Measurements from ENCODE around the gene GAS5.
"Not testable (repeated sequence)": the region's sequence is repeated elsewhere in the genome, so short reads cannot be mapped to it uniquely, and the experiment has no call there.

GAS5 gene

GRCh38 chr1:173867753-173868265, at the start of gene GAS5:
GAS5 (minus strand) TSS chr1:173867989.
- peak; percentile 100 for DNase-seq

GRCh38 chr1:173917149-173917548, 49.4 kb upstream of the GAS5 start, which contains the start of gene SERPINC1:
SERPINC1 (minus strand) TSS chr1:173917327; CDS start chr1:173917259, 68 bp downstream.
- no peak for DNase-seq

- no peak for DNase-seq
Observed at GRCh38 chr1:173916667-173917066, 48.9 kb upstream of the GAS5 start.

GRCh38 chr1:173915596-173915995, 47.8 kb upstream of the GAS5 start:
- no peak for DNase-seq

- peak; percentile 75 for DNase-seq
Observed at GRCh38 chr1:173914366-173914871, 46.6 kb upstream of the GAS5 start.

GRCh38 chr1:173913111-173913510, 45.3 kb upstream of the GAS5 start:
- no peak for DNase-seq

GRCh38 chr1:173903827-173904531, 36.2 kb upstream of the GAS5 start:
- no peak for DNase-seq

- DNase-seq, result no peak
Observed at GRCh38 chr1:173900992-173901391, 33.2 kb upstream of the GAS5 start.

- DNase-seq, result no peak
Observed at GRCh38 chr1:173900427-173900826, 32.6 kb upstream of the GAS5 start.

GRCh38 chr1:173894189-173894588, 26.4 kb upstream of the GAS5 start:
- no peak for DNase-seq

GRCh38 chr1:173893611-173894010, 25.8 kb upstream of the GAS5 start:
- no peak for DNase-seq

GRCh38 chr1:173889885-173890284, 22.1 kb upstream of the GAS5 start:
- DNase-seq, result no peak

GRCh38 chr1:173888749-173889148, 21.0 kb upstream of the GAS5 start:
- DNase-seq, result no peak

GRCh38 chr1:173887627-173888026, 19.8 kb upstream of the GAS5 start:
- no peak for DNase-seq

GRCh38 chr1:173886746-173887611, 19.2 kb upstream of the GAS5 start:
- DNase-seq, result no peak

GRCh38 chr1:173884701-173885100, 16.9 kb upstream of the GAS5 start:
- no peak for DNase-seq

GRCh38 chr1:173881117-173881516, 13.3 kb upstream of the GAS5 start:
- not testable (repeated sequence) for DNase-seq

- DNase-seq, result no peak
Observed at GRCh38 chr1:173878251-173878650, 10.5 kb upstream of the GAS5 start.

GRCh38 chr1:173876732-173877131, 8.9 kb upstream of the GAS5 start:
- DNase-seq, result peak; percentile 44

- DNase-seq, result no peak
Observed at GRCh38 chr1:173871500-173871899, 3.7 kb upstream of the GAS5 start.

- DNase-seq, result no peak
Observed at GRCh38 chr1:173871091-173871490, 3.3 kb upstream of the GAS5 start.

- no peak for DNase-seq
Observed at GRCh38 chr1:173870252-173871075, 2.7 kb upstream of the GAS5 start.

GRCh38 chr1:173869021-173869359, 1.2 kb upstream of the GAS5 start:
- DNase-seq, result no peak

Measured in DMS53 (cell line).